NT2/D1 (cell line): Measurements from ENCODE around the gene CBX2.

ENCODE experiments used
- YY1 ChIP-seq: IDR thresholded peaks from 2 replicates; pipeline ENCODE4 v1.6.1; 2011; ENCODE audit not compliant: insufficient read length, insufficient read depth
- ZNF274 ChIP-seq: IDR thresholded peaks from 2 replicates; pipeline ENCODE4 v1.6.1; 2011; ENCODE audit warnings: mild to moderate bottlenecking, low read depth, low read length

GRCh38 chr17:79836510-79836971 is 58.6 kb downstream of the CBX2 start:
- TF ChIP-seq ZNF274 (no peak), YY1 (no peak)
